ENCODE measurements around the gene CUX1. TPM values are rescaled to one million over a fixed set of nuclear protein-coding genes. Genes with fewer than 3 reads are reported as not detected.

CUX1 gene
- total RNA-seq, 1 experiment from 2014 or later = 47.6 TPM

DNA sequence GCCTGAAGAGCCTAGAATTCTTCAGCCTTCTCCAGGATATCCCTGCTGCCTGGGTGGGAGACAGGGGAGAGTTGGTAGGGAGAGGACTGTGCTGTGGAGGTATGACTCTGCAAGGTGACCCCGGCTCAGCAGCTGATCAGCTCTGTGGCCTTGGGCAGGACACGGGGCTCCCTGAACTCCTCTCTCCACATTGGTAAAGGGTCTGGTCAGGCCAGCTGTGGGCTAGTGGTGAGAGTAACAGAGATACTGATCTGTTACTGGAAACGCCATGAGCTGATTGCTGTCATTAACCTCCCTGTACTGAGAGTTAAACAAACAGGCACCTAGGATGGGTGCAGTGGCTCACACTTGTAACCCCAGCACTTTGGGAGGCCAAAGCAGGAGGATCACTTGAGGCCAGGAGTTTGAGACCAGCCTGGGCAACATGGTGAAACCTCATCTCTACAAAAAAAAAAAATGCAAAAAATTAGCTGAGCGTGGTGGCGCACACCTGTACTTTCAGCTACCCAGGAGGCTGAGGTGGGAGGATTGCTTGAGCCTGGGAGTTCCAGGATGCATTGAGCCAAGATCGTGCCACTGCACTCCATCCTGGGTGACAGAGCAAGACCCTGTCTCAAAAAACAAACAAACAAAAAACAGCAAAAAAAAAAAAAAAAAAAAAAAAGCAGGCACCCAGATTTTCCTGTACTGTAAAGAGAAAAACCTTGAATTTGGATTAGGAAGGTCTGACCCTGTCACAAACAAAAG, 151.5 kb downstream of the CUX1 start:
- no peaks in the 10 kb centered on the region for H3K27me3 Mint-ChIP-seq (ENCODE audit: insufficient read depth, unreplicated experiment)
- no peak overlapping the region for H3K27ac Mint-ChIP-seq (ENCODE audit: low read depth, unreplicated experiment)
- no peaks in the 10 kb centered on the region for H3K4me1 Mint-ChIP-seq (ENCODE audit: insufficient read depth, unreplicated experiment)
- BruUV-seq (replicated peaks) = no TSS peak
- H3K4me3 Mint-ChIP-seq (ENCODE audit: unreplicated experiment) = no peak overlapping the region
- intact Hi-C loops (cut with micrococcal nuclease) = no loop called here
- no peak for DNase-seq (ENCODE audit: unreplicated experiment)
- TF ChIP-seq, protein P1, sequence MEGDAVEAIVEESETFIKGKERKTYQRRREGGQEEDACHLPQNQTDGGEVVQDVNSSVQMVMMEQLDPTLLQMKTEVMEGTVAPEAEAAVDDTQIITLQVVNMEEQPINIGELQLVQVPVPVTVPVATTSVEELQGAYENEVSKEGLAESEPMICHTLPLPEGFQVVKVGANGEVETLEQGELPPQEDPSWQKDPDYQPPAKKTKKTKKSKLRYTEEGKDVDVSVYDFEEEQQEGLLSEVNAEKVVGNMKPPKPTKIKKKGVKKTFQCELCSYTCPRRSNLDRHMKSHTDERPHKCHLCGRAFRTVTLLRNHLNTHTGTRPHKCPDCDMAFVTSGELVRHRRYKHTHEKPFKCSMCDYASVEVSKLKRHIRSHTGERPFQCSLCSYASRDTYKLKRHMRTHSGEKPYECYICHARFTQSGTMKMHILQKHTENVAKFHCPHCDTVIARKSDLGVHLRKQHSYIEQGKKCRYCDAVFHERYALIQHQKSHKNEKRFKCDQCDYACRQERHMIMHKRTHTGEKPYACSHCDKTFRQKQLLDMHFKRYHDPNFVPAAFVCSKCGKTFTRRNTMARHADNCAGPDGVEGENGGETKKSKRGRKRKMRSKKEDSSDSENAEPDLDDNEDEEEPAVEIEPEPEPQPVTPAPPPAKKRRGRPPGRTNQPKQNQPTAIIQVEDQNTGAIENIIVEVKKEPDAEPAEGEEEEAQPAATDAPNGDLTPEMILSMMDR (IDR thresholded peaks at IDR 0.05; ENCODE audit: unreplicated experiment) = no peak
- ChIA-PET POLR2A (no interaction called here), CTCF (no interaction called here)
- peaks cover 5% of the 10 kb centered on the region for H3K36me3 Mint-ChIP-seq (ENCODE audit: insufficient read depth, unreplicated experiment)
- no peaks in the 10 kb centered on the region for H3K9me3 Mint-ChIP-seq (ENCODE audit: unreplicated experiment)

- no peak overlapping the region for H3K4me3 Mint-ChIP-seq (ENCODE audit: unreplicated experiment)
- no peaks in the 10 kb centered on the region for H3K27me3 Mint-ChIP-seq (ENCODE audit: insufficient read depth, unreplicated experiment)
- H3K36me3 Mint-ChIP-seq (ENCODE audit: insufficient read depth, unreplicated experiment) = peaks cover 5% of the 10 kb centered on the region
- ChIA-PET POLR2A (no interaction called here), CTCF (no interaction called here)
- H3K4me1 Mint-ChIP-seq (ENCODE audit: insufficient read depth, unreplicated experiment) = no peaks in the 10 kb centered on the region
- BruUV-seq (replicated peaks) = no TSS peak
- TF ChIP-seq, protein P1 (IDR thresholded peaks at IDR 0.05; ENCODE audit: unreplicated experiment) = no peak
- H3K9me3 Mint-ChIP-seq (ENCODE audit: unreplicated experiment) = no peaks in the 10 kb centered on the region
- intact Hi-C loops (cut with micrococcal nuclease) = no loop called here
- no peak overlapping the region for H3K27ac Mint-ChIP-seq (ENCODE audit: low read depth, unreplicated experiment)
- no peak for DNase-seq (ENCODE audit: unreplicated experiment)
Measured at GRCh38 chr7:101969997-101970585, 152.7 kb downstream of the CUX1 start.

GRCh38 chr7:101970801-101971200, 153.4 kb downstream of the CUX1 start:
- CTCF ChIA-PET = no interaction called here
- H3K27me3 Mint-ChIP-seq (ENCODE audit: insufficient read depth, unreplicated experiment) = no peaks in the 10 kb centered on the region
- TF ChIP-seq, protein P1 (IDR thresholded peaks at IDR 0.05; ENCODE audit: unreplicated experiment) = no peak
- no TSS peak for BruUV-seq (replicated peaks)
- POLR2A ChIA-PET = no interaction called here
- DNase-seq (ENCODE audit: unreplicated experiment) = no peak
- no peak overlapping the region for H3K4me3 Mint-ChIP-seq (ENCODE audit: unreplicated experiment)
- H3K36me3 Mint-ChIP-seq (ENCODE audit: insufficient read depth, unreplicated experiment) = peaks cover 5% of the 10 kb centered on the region
- no peak overlapping the region for H3K27ac Mint-ChIP-seq (ENCODE audit: low read depth, unreplicated experiment)
- intact Hi-C loops (cut with micrococcal nuclease) = no loop called here
- H3K9me3 Mint-ChIP-seq (ENCODE audit: unreplicated experiment) = no peaks in the 10 kb centered on the region
- no peaks in the 10 kb centered on the region for H3K4me1 Mint-ChIP-seq (ENCODE audit: insufficient read depth, unreplicated experiment)

DNA sequence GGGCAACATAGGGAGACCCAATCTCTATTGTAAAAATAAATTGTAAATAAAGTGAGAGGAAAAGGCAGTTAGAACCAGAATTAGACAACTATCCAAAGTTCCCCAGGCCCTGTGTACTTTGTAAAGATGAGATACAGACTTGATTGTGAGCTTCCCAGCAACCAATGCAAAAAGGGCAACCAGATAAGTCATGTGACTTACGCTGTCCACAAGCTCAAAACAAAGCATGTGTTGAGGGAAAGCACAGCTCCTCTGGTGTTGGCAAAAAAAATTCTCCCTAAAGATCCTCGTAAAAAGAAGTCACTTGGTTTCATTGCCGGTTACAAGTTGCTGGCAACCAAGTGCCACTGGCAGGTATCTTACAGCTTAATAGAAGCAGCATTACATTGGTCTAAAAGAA, 154.0 kb downstream of the CUX1 start:
- Mint-ChIP-seq H3K27me3 (ENCODE audit: insufficient read depth, unreplicated experiment) (no peaks in the 10 kb centered on the region), H3K36me3 (ENCODE audit: insufficient read depth, unreplicated experiment) (peaks cover 2% of the 10 kb centered on the region), H3K9me3 (ENCODE audit: unreplicated experiment) (no peaks in the 10 kb centered on the region), H3K4me3 (ENCODE audit: unreplicated experiment) (no peak overlapping the region), H3K27ac (ENCODE audit: low read depth, unreplicated experiment) (no peak overlapping the region), H3K4me1 (ENCODE audit: insufficient read depth, unreplicated experiment) (no peaks in the 10 kb centered on the region)
- TF ChIP-seq, protein P1 (IDR thresholded peaks at IDR 0.05; ENCODE audit: unreplicated experiment) = no peak
- BruUV-seq (replicated peaks) = no TSS peak
- POLR2A ChIA-PET = interaction anchor here (0.6 kb wide), 1 partner anchor 61 kb away, joined by 3 read pairs; no protein-coding TSS in a partner anchor
- CTCF ChIA-PET = no interaction called here
- intact Hi-C loops (cut with micrococcal nuclease) = no loop called here
- DNase-seq (ENCODE audit: unreplicated experiment) = no peak
